ENCODE measurements around the gene ANKRD63.

- TF ChIP-seq EP300 (IDR thresholded peaks at IDR 0.05) (no peak), CTCF (IDR thresholded peaks at IDR 0.05) (no peak)
Measured at GRCh38 chr15:40256638-40257235, 26.1 kb downstream of the ANKRD63 start.

Measured in ovary (tissue), 3 donors.